OCI-LY7 (cell line): Measurements from ENCODE around the gene CLINT1.

Source experiments
- CTCF ChIP-seq: fragments of 200-600 bp; sonication (generic); conservative IDR thresholded peaks from 2 replicates; pipeline ENCODE4 v1.5.1; 2014; ENCODE audit warnings: mild to moderate bottlenecking, antibody characterized with exemption, low read length, moderate library complexity, mixed read lengths
- EZH2phosphoT487 ChIP-seq: fragments of 200-600 bp; sonication (generic); IDR thresholded peaks from 2 replicates; pipeline ENCODE4 v1.6.1; 2018; ENCODE audit warnings: low read depth, borderline replicate concordance, mild to moderate bottlenecking, mixed run types, antibody characterized with exemption, low read length, moderate library complexity, mixed read lengths

GRCh38 chr5:157772127-157772526 lies 86.8 kb downstream of the CLINT1 start:
- no peak for TF ChIP-seq CTCF
- no peak for TF ChIP-seq EZH2phosphoT487
